ENCODE measurements around the gene USF3.

- TF ChIP-seq CTCF (conservative IDR thresholded peaks at IDR 0.05; ENCODE audit: low read depth, low read length): no peak
- TF ChIP-seq RAD21 (IDR thresholded peaks at IDR 0.05; ENCODE audit: low read length): no peak
- no peak for TF ChIP-seq ELK1 (IDR thresholded peaks at IDR 0.05; ENCODE audit: borderline replicate concordance, low read depth, low read length)
- no peak for TF ChIP-seq RCOR1 (IDR thresholded peaks at IDR 0.05; ENCODE audit: insufficient replicate concordance, low read length)
- no peak for TF ChIP-seq RFX5 (IDR thresholded peaks at IDR 0.05; ENCODE audit: low read depth, low read length)
- no peak for TF ChIP-seq POLR2A (IDR thresholded peaks at IDR 0.05; ENCODE audit: low read depth, low read length)
- no peak for TF ChIP-seq FOS (IDR thresholded peaks at IDR 0.05; ENCODE audit: low read depth, low read length)
- TF ChIP-seq USF2 (IDR thresholded peaks at IDR 0.05; ENCODE audit: low read depth, low read length): no peak
- no peak for TF ChIP-seq CHD1 (IDR thresholded peaks at IDR 0.05; ENCODE audit: low read depth, low read length)
- TF ChIP-seq CEBPB (IDR thresholded peaks at IDR 0.05; ENCODE audit: low read depth, low read length): no peak
These were observed 47.1 kb downstream of the USF3 start for GRCh38 chr3:113649174-113649845.
